GM21360 (cell line): ENCODE data around the gene PARS2.

ENCODE experiments used
- ATAC-seq: cut with Tn5 transposase; IDR thresholded peaks from one replicate; pipeline ENCODE4 v1.9.1; 2021; ENCODE audit warnings: mild to moderate bottlenecking, moderate library complexity; ENCODE audit not compliant: unreplicated experiment

Gene PARS2

GRCh38 chr1:54764133-54764921 is at the start of gene PARS2:
Gene PARS2, minus strand, starts transcription at chr1:54764523. Its CDS starts 5,362 bp downstream, at chr1:54759161.
- peak; percentile 96 for ATAC-seq

GRCh38 chr1:54814126-54814498 is 49.8 kb upstream of the PARS2 start:
- no peak for ATAC-seq

- ATAC-seq, result no peak
Measured at GRCh38 chr1:54813485-54814125, 49.3 kb upstream of the PARS2 start.

GRCh38 chr1:54812801-54813484 is 48.6 kb upstream of the PARS2 start:
- ATAC-seq, result no peak

GRCh38 chr1:54811739-54812655 is 47.7 kb upstream of the PARS2 start:
- no peak for ATAC-seq

- ATAC-seq, result no peak
Measured at GRCh38 chr1:54811066-54811465, 46.7 kb upstream of the PARS2 start.

- peak; percentile 69 for ATAC-seq
Measured at GRCh38 chr1:54810153-54810942, 46.0 kb upstream of the PARS2 start.

- ATAC-seq, result no peak
Measured at GRCh38 chr1:54809496-54810074, 45.3 kb upstream of the PARS2 start.

- ATAC-seq, result no peak
Measured at GRCh38 chr1:54808443-54809207, 44.3 kb upstream of the PARS2 start.

GRCh38 chr1:54807756-54808155 is 43.4 kb upstream of the PARS2 start:
- ATAC-seq, result no peak

- ATAC-seq, result no peak
Measured at GRCh38 chr1:54806931-54807611, 42.7 kb upstream of the PARS2 start.

- no peak for ATAC-seq
Measured at GRCh38 chr1:54805981-54806381, 41.7 kb upstream of the PARS2 start.

GRCh38 chr1:54805466-54805865 is 41.1 kb upstream of the PARS2 start:
- ATAC-seq, result no peak

- no peak for ATAC-seq
Measured at GRCh38 chr1:54804471-54805132, 40.3 kb upstream of the PARS2 start.

GRCh38 chr1:54803761-54804470 is 39.6 kb upstream of the PARS2 start:
- ATAC-seq, result no peak

- ATAC-seq, result peak; percentile 71
Measured at GRCh38 chr1:54800899-54801759, 36.8 kb upstream of the PARS2 start, which contains the start of gene TTC22. Gene TTC22, minus strand, starts transcription at chr1:54801323. Its CDS starts 160 bp downstream, at chr1:54801163.
